Activated T-helper 1 cell treated with anti-CD3 and anti-CD28 coated beads, Interleukin-12 subunit alpha, Interleukin-12 subunit beta, Interleukin-2, Interleukin-4 antibody, amounts not matched to agents 30 ng/mL and 10 ng/mL and 1 ng/mL, durations not matched to agents 14 hours and 24 hours and 36 hours (primary cell): ENCODE data around the gene SLC12A7. TPM values are rescaled to one million over a fixed set of nuclear protein-coding genes. Genes with fewer than 3 reads are reported as not detected.

ENCODE experiments used
- DNase-seq: peaks from one replicate; pipeline ENCODE4 v3.0.0; 2021; ENCODE audit warnings: low spot score
- H3K27ac Mint-ChIP-seq: one replicate; pipeline ENCODE4 v1.8.0; 2021; ENCODE audit warnings: mild to moderate bottlenecking, mixed read lengths
- H3K27me3 Mint-ChIP-seq: one replicate; pipeline ENCODE4 v1.8.0; 2022; ENCODE audit warnings: mild to moderate bottlenecking, moderate library complexity, mixed read lengths; ENCODE audit not compliant: insufficient read depth
- H3K36me3 Mint-ChIP-seq: one replicate; pipeline ENCODE4 v1.8.0; 2021; ENCODE audit warnings: low read depth, mixed read lengths
- H3K4me1 Mint-ChIP-seq: one replicate; pipeline ENCODE4 v1.8.0; 2021; ENCODE audit warnings: low read depth, mixed read lengths
- H3K4me3 Mint-ChIP-seq: one replicate; pipeline ENCODE4 v1.8.0; 2021; ENCODE audit warnings: mild to moderate bottlenecking, moderate library complexity, mixed read lengths
- H3K9me3 Mint-ChIP-seq: one replicate; pipeline ENCODE4 v1.8.0; 2021; ENCODE audit warnings: mixed read lengths
- intact Hi-C: fragments of 100-400 bp; cut with micrococcal nuclease; formaldehyde crosslinking; loops from one replicate; pipeline ENCODE4 v1.15.1; 2024
- total RNA-seq: library from RNA; stranded (reverse); gene quantifications from 2 replicates; pipeline ENCODE4 v1.2.3, GENCODE V29; 2022

The SLC12A7 gene
- total RNA-seq, 1 donor from 2014 or later, result 24.4 TPM

DNA sequence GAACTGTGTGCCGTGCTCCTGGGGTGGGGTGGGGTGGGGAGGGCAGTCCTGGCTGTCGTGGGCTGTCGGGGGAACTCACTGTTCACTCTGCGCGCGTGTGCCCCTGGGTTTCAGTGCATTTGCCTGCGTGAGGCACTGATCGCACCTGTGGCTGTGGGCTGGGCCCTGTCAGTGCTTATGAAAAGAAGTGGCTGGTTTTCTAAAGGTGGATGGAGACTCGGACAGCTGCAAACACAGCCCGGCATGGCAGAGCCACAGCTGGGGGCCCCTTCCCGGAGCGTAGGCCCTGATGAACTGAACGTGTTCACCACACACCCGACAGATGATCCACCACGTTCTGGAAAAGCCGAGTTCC, 60.5 kb downstream of the SLC12A7 start:
- no peaks in the 10 kb centered on the region for H3K4me1 Mint-ChIP-seq
- no peak overlapping the region for H3K4me3 Mint-ChIP-seq
- peaks cover 22% of the 10 kb centered on the region for H3K36me3 Mint-ChIP-seq
- H3K27me3 Mint-ChIP-seq, result no peaks in the 10 kb centered on the region
- no peak for DNase-seq
- no peak overlapping the region for H3K27ac Mint-ChIP-seq
- H3K9me3 Mint-ChIP-seq, result peaks cover 23% of the 10 kb centered on the region
- intact Hi-C loops, result no loop called here

DNA sequence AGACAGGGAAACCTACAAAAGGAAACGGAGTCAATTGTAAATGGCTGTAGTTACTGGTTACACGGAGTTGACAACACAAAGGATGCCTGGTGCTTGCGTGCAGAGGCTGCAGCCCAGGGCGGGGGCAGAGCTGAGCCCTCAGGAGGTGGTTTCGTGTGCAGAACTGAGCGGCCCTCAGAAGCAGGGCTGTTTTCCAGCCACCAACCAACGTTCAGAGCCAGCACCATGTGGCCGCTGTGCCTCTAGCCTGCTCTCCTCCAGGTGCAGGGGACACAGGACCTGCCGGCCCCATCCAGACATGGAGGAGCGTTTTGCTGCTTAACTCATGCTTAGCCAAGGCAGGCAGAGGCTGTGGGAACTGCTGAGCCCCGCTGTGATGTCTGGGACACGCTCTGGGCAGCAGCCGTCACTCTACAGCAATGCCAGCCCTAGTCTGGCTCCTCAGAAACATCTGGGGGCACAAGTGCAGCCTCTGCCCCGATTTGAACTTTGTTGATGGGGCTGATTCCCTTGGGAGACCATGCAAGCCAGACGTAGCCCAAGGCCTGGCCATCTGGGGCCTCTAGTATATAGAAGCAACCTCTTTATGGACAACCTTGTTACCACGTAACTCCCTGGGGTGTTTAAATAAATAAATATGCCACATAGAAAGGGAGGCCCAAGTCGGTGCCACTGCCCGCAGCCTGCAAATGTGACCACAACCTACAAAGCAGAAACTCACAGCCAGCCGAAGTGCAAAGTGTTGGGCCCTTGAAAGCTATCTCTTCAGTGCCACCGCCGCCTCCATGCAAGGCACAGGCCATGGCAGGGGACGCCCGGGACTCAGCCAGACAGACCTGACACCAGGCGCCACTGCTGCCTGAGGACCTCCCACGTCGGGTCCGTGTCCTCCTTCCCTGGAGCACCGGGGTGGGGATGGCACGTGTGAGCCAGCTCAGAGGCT, 61.2 kb downstream of the SLC12A7 start:
- no peaks in the 10 kb centered on the region for H3K27me3 Mint-ChIP-seq
- intact Hi-C loops, result no loop called here
- no peak for DNase-seq
- H3K36me3 Mint-ChIP-seq, result peaks cover 23% of the 10 kb centered on the region
- H3K9me3 Mint-ChIP-seq, result peaks cover 29% of the 10 kb centered on the region
- H3K4me3 Mint-ChIP-seq, result no peak overlapping the region
- H3K4me1 Mint-ChIP-seq, result peaks cover under 1% of the 10 kb centered on the region
- no peak overlapping the region for H3K27ac Mint-ChIP-seq

- H3K27me3 Mint-ChIP-seq, result peaks cover 1% of the 10 kb centered on the region
- H3K36me3 Mint-ChIP-seq, result peaks cover 33% of the 10 kb centered on the region
- DNase-seq, result no peak
- intact Hi-C loops, result no loop called here
- H3K4me1 Mint-ChIP-seq, result peaks cover 7% of the 10 kb centered on the region
- no peak overlapping the region for H3K4me3 Mint-ChIP-seq
- no peak overlapping the region for H3K27ac Mint-ChIP-seq
- peaks cover 45% of the 10 kb centered on the region for H3K9me3 Mint-ChIP-seq
Measured at GRCh38 chr5:1048861-1049838, 62.7 kb downstream of the SLC12A7 start.

GRCh38 chr5:1048162-1048721, 63.6 kb downstream of the SLC12A7 start:
- peaks cover 39% of the 10 kb centered on the region for H3K36me3 Mint-ChIP-seq
- intact Hi-C loops, result no loop called here
- no peak overlapping the region for H3K4me3 Mint-ChIP-seq
- H3K27me3 Mint-ChIP-seq, result peaks cover 1% of the 10 kb centered on the region
- H3K27ac Mint-ChIP-seq, result peak overlapping the region; percentile 59
- H3K4me1 Mint-ChIP-seq, result peaks cover 7% of the 10 kb centered on the region
- no peak for DNase-seq
- H3K9me3 Mint-ChIP-seq, result peaks cover 54% of the 10 kb centered on the region

DNA sequence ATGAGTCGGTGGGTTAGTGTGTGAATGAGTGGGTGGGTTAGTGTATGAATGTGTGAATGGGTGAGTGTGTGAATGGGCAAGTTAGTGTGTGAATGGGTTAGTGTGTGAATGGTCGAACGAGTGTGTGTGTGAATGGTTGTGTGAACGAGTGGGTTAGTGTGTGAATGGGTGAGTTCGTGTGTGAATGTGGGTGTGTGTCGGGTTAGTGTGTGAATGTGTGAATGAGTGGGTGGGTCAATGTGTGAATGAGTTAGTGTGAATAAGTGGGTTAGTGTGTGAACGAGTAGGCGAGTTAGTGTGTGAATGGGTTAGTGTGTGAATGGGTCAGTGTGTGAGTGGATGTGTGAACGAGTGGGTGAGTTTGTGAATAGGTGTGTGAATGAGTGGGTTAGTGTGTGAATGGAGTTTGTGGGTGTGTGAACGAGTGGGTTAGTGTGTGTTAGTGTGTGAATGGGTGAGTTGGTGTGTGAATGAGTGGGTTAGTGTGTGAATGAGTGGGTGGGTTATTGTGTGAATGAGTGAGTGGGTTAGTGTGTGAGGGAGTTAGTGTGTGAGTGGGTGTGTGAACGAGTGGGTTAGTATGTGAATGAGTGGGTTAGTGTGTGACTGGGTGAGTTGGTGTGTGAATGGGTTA, 64.4 kb downstream of the SLC12A7 start:
- peak overlapping the region; percentile 59 for H3K27ac Mint-ChIP-seq
- no peak for DNase-seq
- intact Hi-C loops, result no loop called here
- H3K27me3 Mint-ChIP-seq, result peaks cover 1% of the 10 kb centered on the region
- H3K4me3 Mint-ChIP-seq, result no peak overlapping the region
- H3K9me3 Mint-ChIP-seq, result peaks cover 62% of the 10 kb centered on the region
- H3K4me1 Mint-ChIP-seq, result peaks cover 7% of the 10 kb centered on the region
- peaks cover 41% of the 10 kb centered on the region for H3K36me3 Mint-ChIP-seq

GRCh38 chr5:1045960-1046560, 65.8 kb downstream of the SLC12A7 start:
- DNase-seq, result no peak
- peaks cover 7% of the 10 kb centered on the region for H3K4me1 Mint-ChIP-seq
- peaks cover 1% of the 10 kb centered on the region for H3K27me3 Mint-ChIP-seq
- H3K36me3 Mint-ChIP-seq, result peaks cover 48% of the 10 kb centered on the region
- H3K27ac Mint-ChIP-seq, result peak overlapping the region; percentile 65
- intact Hi-C loops, result no loop called here
- peaks cover 76% of the 10 kb centered on the region for H3K9me3 Mint-ChIP-seq
- no peak overlapping the region for H3K4me3 Mint-ChIP-seq

- peaks cover 83% of the 10 kb centered on the region for H3K9me3 Mint-ChIP-seq
- intact Hi-C loops, result no loop called here
- peaks cover 7% of the 10 kb centered on the region for H3K4me1 Mint-ChIP-seq
- H3K27me3 Mint-ChIP-seq, result peaks cover 1% of the 10 kb centered on the region
- H3K36me3 Mint-ChIP-seq, result peaks cover 48% of the 10 kb centered on the region
- no peak overlapping the region for H3K4me3 Mint-ChIP-seq
- peak overlapping the region; percentile 79 for H3K27ac Mint-ChIP-seq
- no peak for DNase-seq
Measured at GRCh38 chr5:1044117-1044516, 67.7 kb downstream of the SLC12A7 start.

GRCh38 chr5:1043327-1043726, 68.5 kb downstream of the SLC12A7 start:
- H3K4me3 Mint-ChIP-seq, result no peak overlapping the region
- intact Hi-C loops, result no loop called here

GRCh38 chr5:1042626-1043025, 69.2 kb downstream of the SLC12A7 start:
- no peak for DNase-seq
- intact Hi-C loops, result no loop called here
- Mint-ChIP-seq H3K4me3 (peak overlapping the region; percentile 3), H3K4me1 (peaks cover 7% of the 10 kb centered on the region), H3K9me3 (peaks cover 73% of the 10 kb centered on the region), H3K27ac (peak overlapping the region; percentile 54), H3K27me3 (peaks cover 1% of the 10 kb centered on the region), H3K36me3 (peaks cover 38% of the 10 kb centered on the region)

More at GRCh38 chr5:1043327-1043726, 68.5 kb downstream of the SLC12A7 start:
- Mint-ChIP-seq H3K27me3 (peaks cover 1% of the 10 kb centered on the region), H3K36me3 (peaks cover 45% of the 10 kb centered on the region), H3K27ac (peak overlapping the region; percentile 82), H3K4me1 (peaks cover 7% of the 10 kb centered on the region), H3K9me3 (peaks cover 80% of the 10 kb centered on the region)
- no peak for DNase-seq

- Mint-ChIP-seq H3K27me3 (peaks cover 1% of the 10 kb centered on the region), H3K4me3 (no peak overlapping the region), H3K27ac (peak overlapping the region; percentile 54), H3K36me3 (peaks cover 29% of the 10 kb centered on the region), H3K4me1 (peaks cover 7% of the 10 kb centered on the region), H3K9me3 (peaks cover 61% of the 10 kb centered on the region)
- DNase-seq, result no peak
- intact Hi-C loops, result no loop called here
Measured at GRCh38 chr5:1041225-1042143, 70.4 kb downstream of the SLC12A7 start.

DNA sequence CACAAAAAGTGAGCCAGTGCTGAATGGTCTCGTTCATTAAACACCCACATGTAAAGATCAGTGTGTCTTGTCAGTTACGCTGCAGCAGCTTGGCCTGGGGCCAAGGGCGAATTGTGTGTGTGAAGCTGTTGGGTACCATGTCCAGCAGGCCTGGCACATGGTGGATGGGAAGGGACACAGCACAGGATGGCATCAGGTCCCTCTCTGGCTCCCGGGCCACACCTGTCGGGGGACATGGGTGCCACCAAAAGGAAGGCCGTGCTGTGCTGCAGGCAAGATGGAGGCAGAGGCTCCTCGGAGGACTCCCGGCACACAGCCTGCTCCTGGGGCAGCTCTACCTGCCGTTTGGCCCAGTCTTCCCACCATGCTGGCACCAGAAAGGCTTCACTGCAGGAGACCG, 71.3 kb downstream of the SLC12A7 start:
- H3K9me3 Mint-ChIP-seq, result peaks cover 52% of the 10 kb centered on the region
- H3K27me3 Mint-ChIP-seq, result peaks cover 1% of the 10 kb centered on the region
- DNase-seq, result no peak
- peaks cover 5% of the 10 kb centered on the region for H3K4me1 Mint-ChIP-seq
- H3K36me3 Mint-ChIP-seq, result peaks cover 27% of the 10 kb centered on the region
- no peak overlapping the region for H3K4me3 Mint-ChIP-seq
- H3K27ac Mint-ChIP-seq, result no peak overlapping the region
- intact Hi-C loops, result no loop called here
